PC-9 (cell line): ENCODE results near the gene FFAR2.

ENCODE experiments used
- CTCF ChIP-seq: fragments of 200-600 bp; sonication (generic); conservative IDR thresholded peaks from 2 replicates; pipeline ENCODE4 v1.6.1; 2017; ENCODE audit warnings: mixed run types, antibody characterized with exemption, mild to moderate bottlenecking, moderate library complexity
- EZH2 ChIP-seq: fragments of 200-600 bp; sonication (generic); IDR thresholded peaks from 2 replicates; pipeline ENCODE4 v1.8.0; 2017; ENCODE audit warnings: antibody characterized with exemption, low read depth

- no peak for TF ChIP-seq CTCF
- TF ChIP-seq EZH2: no peak
These were observed 28.3 kb upstream of the FFAR2 start for GRCh38 chr19:35419805-35420204.
